ENCODE measurements around the gene PCDHGA4. TPM values are rescaled to one million over a fixed set of nuclear protein-coding genes. Genes with fewer than 3 reads are reported as not detected.

Gene PCDHGA4
- total RNA-seq, 1 donor from 2014 or later, result 6.1 TPM

DNA sequence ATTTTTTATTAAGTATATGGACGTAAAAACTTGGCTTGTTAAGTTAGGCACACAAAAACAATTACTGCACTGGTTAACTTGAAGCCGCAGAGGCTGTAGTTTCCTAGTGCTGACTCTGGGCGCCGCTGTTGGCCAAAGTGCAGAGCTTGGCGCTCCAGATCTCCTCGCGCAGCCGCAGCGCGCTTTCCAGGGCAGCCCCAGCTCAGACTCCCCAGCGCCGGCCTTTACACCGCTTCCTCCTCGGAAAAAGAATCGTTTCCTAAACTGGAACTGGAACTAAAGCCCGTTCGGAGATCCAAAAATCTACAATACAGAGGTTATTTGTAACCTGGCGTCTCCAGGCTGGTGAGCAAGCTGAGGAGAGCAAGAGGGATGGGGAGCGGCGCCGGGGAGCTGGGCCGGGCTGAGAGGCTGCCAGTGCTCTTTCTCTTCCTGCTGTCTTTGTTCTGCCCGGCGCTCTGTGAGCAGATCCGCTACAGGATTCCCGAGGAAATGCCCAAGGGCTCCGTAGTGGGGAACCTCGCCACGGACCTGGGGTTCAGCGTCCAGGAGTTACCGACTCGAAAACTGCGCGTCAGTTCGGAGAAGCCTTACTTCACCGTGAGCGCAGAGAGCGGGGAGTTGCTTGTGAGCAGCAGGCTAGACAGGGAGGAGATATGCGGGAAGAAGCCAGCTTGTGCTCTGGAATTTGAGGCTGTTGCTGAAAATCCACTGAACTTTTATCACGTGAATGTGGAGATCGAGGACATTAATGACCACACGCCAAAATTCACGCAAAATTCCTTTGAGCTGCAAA lies 43.1 kb downstream of the PCDHGA4 start, which contains the start of gene PCDHGB5:
PCDHGB5 (plus strand) TSS at position 192 of the 796 bp plus-strand sequence; CDS start at position 373, 181 bp downstream.

GRCh38 chr5:141402553-141403243 lies 47.9 kb downstream of the PCDHGA4 start, which contains the start of gene PCDHGA9:
PCDHGA9 (plus strand) TSS chr5:141402778; CDS start chr5:141402953, 175 bp downstream.

Other genes with a start within 250 kb of the PCDHGA4 start
- gene PCDHB4, start 233.2 kb upstream of the PCDHGA4 start, total RNA-seq, result under 0.01 and 0.25 TPM in 2 replicates
- gene PCDHB5, start 219.8 kb upstream of the PCDHGA4 start, total RNA-seq, result 0.32 and 3.6 TPM in 2 replicates
- 0.25 TPM in 1 of 2 replicates, not detected in the other for gene PCDHB6, start 205.0 kb upstream of the PCDHGA4 start, total RNA-seq
- gene PCDHB7, start 182.4 kb upstream of the PCDHGA4 start, total RNA-seq, result 0.16 and 1.5 TPM in 2 replicates
- gene PCDHB8, start 177.2 kb upstream of the PCDHGA4 start, total RNA-seq, result 0.16 and 1.3 TPM in 2 replicates
- gene PCDHB16, start 172.6 kb upstream of the PCDHGA4 start, total RNA-seq, result under 0.01 and 0.63 TPM in 2 replicates
- gene PCDHB9, start 167.9 kb upstream of the PCDHGA4 start, total RNA-seq, result 0.16 and 0.31 TPM in 2 replicates
- 0.49 and 1.6 TPM in 2 replicates for gene PCDHB10, start 162.7 kb upstream of the PCDHGA4 start, total RNA-seq
- gene PCDHB11, start 155.4 kb upstream of the PCDHGA4 start, total RNA-seq, result 0.16 and 0.69 TPM in 2 replicates
- 0.16 and 1.3 TPM in 2 replicates for gene PCDHB12, start 146.3 kb upstream of the PCDHGA4 start, total RNA-seq
- 0.32 and 3.3 TPM in 2 replicates for gene PCDHB13, start 141.1 kb upstream of the PCDHGA4 start, total RNA-seq
- gene PCDHB14, start 131.7 kb upstream of the PCDHGA4 start, total RNA-seq, result 0.49 and 1.8 TPM in 2 replicates
- gene PCDHB15, start 109.6 kb upstream of the PCDHGA4 start, total RNA-seq, result 0.32 and 1.2 TPM in 2 replicates
- gene SLC25A2, start 51.0 kb upstream of the PCDHGA4 start, total RNA-seq, result 0.16 and 0.44 TPM in 2 replicates
- gene TAF7, start 34.2 kb upstream of the PCDHGA4 start, total RNA-seq, result 53.3 and 79.0 TPM in 2 replicates
- gene PCDHGA1, start 24.5 kb upstream of the PCDHGA4 start, total RNA-seq, result 0.32 and 1.1 TPM in 2 replicates
- 0.81 and 1.9 TPM in 2 replicates for gene PCDHGA2, start 16.3 kb upstream of the PCDHGA4 start, total RNA-seq
- gene PCDHGA3, start 11.2 kb upstream of the PCDHGA4 start, total RNA-seq, result 0.32 and 0.82 TPM in 2 replicates
- 0.65 and 2.8 TPM in 2 replicates for gene PCDHGB1, start 4.9 kb upstream of the PCDHGA4 start, total RNA-seq
- gene PCDHGB2, start 5.0 kb downstream of the PCDHGA4 start, total RNA-seq, result 1.1 and 5.1 TPM in 2 replicates
- 0.49 and 2.0 TPM in 2 replicates for gene PCDHGA5, start 9.1 kb downstream of the PCDHGA4 start, total RNA-seq
- 1.5 and 8.4 TPM in 2 replicates for gene PCDHGB3, start 15.2 kb downstream of the PCDHGA4 start, total RNA-seq
- gene PCDHGA6, start 18.9 kb downstream of the PCDHGA4 start, total RNA-seq, result 1.5 and 4.1 TPM in 2 replicates
- gene PCDHGA7, start 27.7 kb downstream of the PCDHGA4 start, total RNA-seq, result 0.65 and 3.3 TPM in 2 replicates
- gene PCDHGB4, start 32.7 kb downstream of the PCDHGA4 start, total RNA-seq, result 8.3 and 20.1 TPM in 2 replicates
- gene PCDHGA8, start 37.6 kb downstream of the PCDHGA4 start, total RNA-seq, result 0.65 and 3.0 TPM in 2 replicates
- 8.1 and 23.0 TPM in 2 replicates for gene PCDHGB5, start 42.9 kb downstream of the PCDHGA4 start, total RNA-seq
- gene PCDHGA9, start 47.8 kb downstream of the PCDHGA4 start, total RNA-seq, result 0.97 and 4.5 TPM in 2 replicates
- 1.6 and 3.9 TPM in 2 replicates for gene PCDHGB6, start 53.0 kb downstream of the PCDHGA4 start, total RNA-seq
- gene PCDHGA10, start 58.0 kb downstream of the PCDHGA4 start, total RNA-seq, result 2.1 and 5.2 TPM in 2 replicates
- 3.2 and 12.3 TPM in 2 replicates for gene PCDHGB7, start 62.7 kb downstream of the PCDHGA4 start, total RNA-seq
- gene PCDHGA11, start 66.0 kb downstream of the PCDHGA4 start, total RNA-seq, result 4.0 and 14.5 TPM in 2 replicates
- gene PCDHGA12, start 75.5 kb downstream of the PCDHGA4 start, total RNA-seq, result 1.8 and 6.2 TPM in 2 replicates
- gene PCDHGC3, start 120.9 kb downstream of the PCDHGA4 start, total RNA-seq, result 6.5 and 22.3 TPM in 2 replicates
- 0.49 and 2.8 TPM in 2 replicates for gene PCDHGC4, start 130.0 kb downstream of the PCDHGA4 start, total RNA-seq
- gene PCDHGC5, start 134.1 kb downstream of the PCDHGA4 start, total RNA-seq, result 0.32 and 1.4 TPM in 2 replicates